ENCODE data around the gene AKAP11.

DNA sequence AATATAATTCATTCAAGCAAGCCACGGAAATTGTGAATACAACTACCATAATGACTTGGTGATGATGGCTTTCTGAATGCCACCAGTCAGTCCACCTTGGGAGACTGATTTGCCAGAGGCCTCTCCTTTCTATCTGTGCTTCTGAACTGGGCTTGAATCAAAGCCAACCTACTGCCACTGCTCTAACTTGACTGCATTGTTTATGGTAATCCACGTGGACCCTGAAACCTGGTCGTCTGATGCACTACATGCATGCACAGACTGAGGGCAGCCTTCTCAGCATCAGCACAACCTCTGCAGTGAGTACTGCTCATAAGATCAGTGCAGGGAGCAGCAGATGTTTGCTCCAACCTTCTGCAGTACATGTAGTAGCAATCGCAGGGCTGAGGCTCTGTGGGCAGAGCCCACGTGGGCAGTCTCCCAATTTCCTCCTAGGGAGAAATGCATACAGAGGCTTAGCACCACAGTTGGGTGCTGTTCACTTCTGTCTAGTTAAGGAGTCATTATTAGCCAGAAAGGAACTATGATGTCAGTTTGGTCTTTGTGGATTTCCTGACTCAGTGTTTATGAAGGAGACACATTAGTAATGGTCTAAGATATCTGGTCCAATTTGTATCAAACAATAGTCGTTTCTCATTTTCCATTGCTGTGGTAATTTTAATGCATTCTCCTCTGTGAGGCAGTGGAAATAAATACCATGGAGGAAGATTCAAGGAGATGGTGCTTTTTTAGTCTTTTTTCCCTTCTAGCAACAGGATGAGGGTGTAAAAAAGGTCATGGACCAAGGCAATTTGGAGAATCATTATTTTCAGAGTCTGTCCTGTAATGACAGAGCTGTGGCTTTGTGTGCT lies 82.5 kb downstream of the AKAP11 start:
- no peak for TF ChIP-seq POLR2A (IDR thresholded peaks at IDR 0.05)
- TF ChIP-seq, protein P1, sequence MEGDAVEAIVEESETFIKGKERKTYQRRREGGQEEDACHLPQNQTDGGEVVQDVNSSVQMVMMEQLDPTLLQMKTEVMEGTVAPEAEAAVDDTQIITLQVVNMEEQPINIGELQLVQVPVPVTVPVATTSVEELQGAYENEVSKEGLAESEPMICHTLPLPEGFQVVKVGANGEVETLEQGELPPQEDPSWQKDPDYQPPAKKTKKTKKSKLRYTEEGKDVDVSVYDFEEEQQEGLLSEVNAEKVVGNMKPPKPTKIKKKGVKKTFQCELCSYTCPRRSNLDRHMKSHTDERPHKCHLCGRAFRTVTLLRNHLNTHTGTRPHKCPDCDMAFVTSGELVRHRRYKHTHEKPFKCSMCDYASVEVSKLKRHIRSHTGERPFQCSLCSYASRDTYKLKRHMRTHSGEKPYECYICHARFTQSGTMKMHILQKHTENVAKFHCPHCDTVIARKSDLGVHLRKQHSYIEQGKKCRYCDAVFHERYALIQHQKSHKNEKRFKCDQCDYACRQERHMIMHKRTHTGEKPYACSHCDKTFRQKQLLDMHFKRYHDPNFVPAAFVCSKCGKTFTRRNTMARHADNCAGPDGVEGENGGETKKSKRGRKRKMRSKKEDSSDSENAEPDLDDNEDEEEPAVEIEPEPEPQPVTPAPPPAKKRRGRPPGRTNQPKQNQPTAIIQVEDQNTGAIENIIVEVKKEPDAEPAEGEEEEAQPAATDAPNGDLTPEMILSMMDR (IDR thresholded peaks at IDR 0.05), result no peak
